Neural cell (in vitro differentiated cells): ENCODE measurements around the gene CLSTN2. TPM values are rescaled to one million over a fixed set of nuclear protein-coding genes. Genes with fewer than 3 reads are reported as not detected.

Source experiments
- H2AFZ ChIP-seq: fragments of 200-600, 300-800 bp; sonication (generic), shearing (Covaris generic); 2 replicates; pipeline ENCODE4 v1.6.0; 2014; ENCODE audit warnings: low read depth, mild to moderate bottlenecking, antibody characterized with exemption, low read length, moderate library complexity
- H3F3A ChIP-seq: fragments of 200-600 bp; shearing (Covaris generic); 2 replicates; pipeline ENCODE4 v1.6.1; 2016; ENCODE audit warnings: mild to moderate bottlenecking, moderate library complexity, mixed read lengths, antibody characterized with exemption, low read length; ENCODE audit not compliant: insufficient read depth, poor library complexity, severe bottlenecking
- H3K27ac ChIP-seq: fragments of 200-600, 300-800 bp; sonication (generic), shearing (Covaris generic); 2 replicates; pipeline ENCODE4 v1.5.1; 2014; ENCODE audit warnings: mild to moderate bottlenecking, low read length, moderate library complexity
- H3K27me3 ChIP-seq: fragments of 300-800, 200-600 bp; sonication (generic), shearing (Covaris generic); 2 replicates; pipeline ENCODE4 v1.6.0; 2014; ENCODE audit warnings: mild to moderate bottlenecking, low read depth, low read length, moderate library complexity; ENCODE audit not compliant: insufficient read depth
- H3K36me3 ChIP-seq: fragments of 300-800, 200-600 bp; sonication (generic), shearing (Covaris generic); 2 replicates; pipeline ENCODE4 v1.5.1; 2014; ENCODE audit warnings: mild to moderate bottlenecking, antibody characterized with exemption, low read length, moderate library complexity; ENCODE audit not compliant: insufficient read depth
- H3K4me2 ChIP-seq: fragments of 300-800, 200-600 bp; sonication (generic), shearing (Covaris generic); 2 replicates; pipeline ENCODE4 v1.6.0; 2014; ENCODE audit warnings: mild to moderate bottlenecking, low read length
- H3K4me3 ChIP-seq: fragments of 300-800, 200-600 bp; sonication (generic), shearing (Covaris generic); 2 replicates; pipeline ENCODE4 v1.5.1; 2014; ENCODE audit warnings: mild to moderate bottlenecking, low read length, moderate library complexity
- H3K79me2 ChIP-seq: fragments of 200-600 bp; shearing (Covaris generic); replicated peaks from 2 replicates; pipeline ENCODE4 v1.6.0; 2014; ENCODE audit warnings: mild to moderate bottlenecking, low read length, moderate library complexity; ENCODE audit not compliant: insufficient read depth
- H3K9ac ChIP-seq: fragments of 300-800, 200-600 bp; sonication (generic), shearing (Covaris generic); 2 replicates; pipeline ENCODE4 v1.6.1; 2016; ENCODE audit warnings: mild to moderate bottlenecking, low read length, mixed read lengths
- H3K9me2 ChIP-seq: fragments of 200-600 bp; shearing (Covaris generic); 2 replicates; pipeline ENCODE4 v1.6.1; 2016; ENCODE audit warnings: mild to moderate bottlenecking, low read length, mixed read lengths; ENCODE audit not compliant: insufficient read depth
- H3K9me3 ChIP-seq: fragments of 200-600, 300-800 bp; sonication (generic), shearing (Covaris generic); 2 replicates; pipeline ENCODE4 v1.6.1; 2016; ENCODE audit warnings: mild to moderate bottlenecking, mixed run types, low read length, moderate library complexity, mixed read lengths
- H4K20me1 ChIP-seq: fragments of 200-600 bp; shearing (Covaris generic); 2 replicates; pipeline ENCODE4 v1.6.1; 2016; ENCODE audit warnings: mild to moderate bottlenecking, mixed run types; ENCODE audit not compliant: insufficient read depth
- CTCF ChIP-seq: fragments of 450-650 bp; IDR thresholded peaks from 2 replicates; pipeline ENCODE4 v1.5.1; 2014; ENCODE audit warnings: antibody characterized with exemption, mild to moderate bottlenecking, moderate library complexity; ENCODE audit not compliant: poor library complexity, severe bottlenecking
- EP300 ChIP-seq: fragments of 450-650 bp; conservative IDR thresholded peaks from 2 replicates; pipeline ENCODE4 v1.6.1; 2014; ENCODE audit warnings: antibody characterized with exemption, mild to moderate bottlenecking, moderate library complexity; ENCODE audit not compliant: poor library complexity, severe bottlenecking
- EZH2 ChIP-seq: fragments of 200-600, 300-800 bp; shearing (Covaris generic), sonication (generic); IDR thresholded peaks from 2 replicates; pipeline ENCODE4 v1.6.1; 2014; ENCODE audit warnings: antibody characterized with exemption, low read length, borderline replicate concordance, mild to moderate bottlenecking; ENCODE audit not compliant: insufficient read depth, poor library complexity, severe bottlenecking
- MXI1 ChIP-seq: fragments of 450-650 bp; conservative IDR thresholded peaks from 2 replicates; pipeline ENCODE4 v1.6.1; 2014; ENCODE audit warnings: antibody characterized with exemption, mild to moderate bottlenecking; ENCODE audit not compliant: poor library complexity, severe bottlenecking
- POLR2AphosphoS5 ChIP-seq: IDR thresholded peaks from 2 replicates; pipeline ENCODE4 v1.6.1; 2012
- RAD21 ChIP-seq: fragments of 450-650 bp; conservative IDR thresholded peaks from 2 replicates; pipeline ENCODE4 v1.6.1; 2014; ENCODE audit warnings: antibody characterized with exemption, mild to moderate bottlenecking, moderate library complexity
- REST ChIP-seq: IDR thresholded peaks from 2 replicates; pipeline ENCODE4 v1.6.1; 2012; ENCODE audit warnings: borderline replicate concordance
- SMC3 ChIP-seq: fragments of 450-650 bp; conservative IDR thresholded peaks from 2 replicates; pipeline ENCODE4 v1.6.1; 2014; ENCODE audit warnings: antibody characterized with exemption, mild to moderate bottlenecking, moderate library complexity; ENCODE audit not compliant: poor library complexity
- TAF1 ChIP-seq: IDR thresholded peaks from 2 replicates; pipeline ENCODE4 v1.6.1; 2012; ENCODE audit warnings: low read depth
- polyA minus RNA-seq: library from RNA; depleted of rRNA, polyadenylated mRNA; stranded (reverse); fragments of >200 nt; gene quantifications from 2 replicates; pipeline ENCODE4 v1.2.3, GENCODE V29; 2014
- polyA plus RNA-seq: library from polyadenylated mRNA; depleted of rRNA; stranded (reverse); fragments of >200 nt; gene quantifications from 2 replicates; pipeline ENCODE4 v1.2.3, GENCODE V29; 2014

CLSTN2 gene
- polyA plus RNA-seq (10.7 and 12.3 TPM in 2 replicates), polyA minus RNA-seq (64.5 and 86.5 TPM in 2 replicates)

DNA sequence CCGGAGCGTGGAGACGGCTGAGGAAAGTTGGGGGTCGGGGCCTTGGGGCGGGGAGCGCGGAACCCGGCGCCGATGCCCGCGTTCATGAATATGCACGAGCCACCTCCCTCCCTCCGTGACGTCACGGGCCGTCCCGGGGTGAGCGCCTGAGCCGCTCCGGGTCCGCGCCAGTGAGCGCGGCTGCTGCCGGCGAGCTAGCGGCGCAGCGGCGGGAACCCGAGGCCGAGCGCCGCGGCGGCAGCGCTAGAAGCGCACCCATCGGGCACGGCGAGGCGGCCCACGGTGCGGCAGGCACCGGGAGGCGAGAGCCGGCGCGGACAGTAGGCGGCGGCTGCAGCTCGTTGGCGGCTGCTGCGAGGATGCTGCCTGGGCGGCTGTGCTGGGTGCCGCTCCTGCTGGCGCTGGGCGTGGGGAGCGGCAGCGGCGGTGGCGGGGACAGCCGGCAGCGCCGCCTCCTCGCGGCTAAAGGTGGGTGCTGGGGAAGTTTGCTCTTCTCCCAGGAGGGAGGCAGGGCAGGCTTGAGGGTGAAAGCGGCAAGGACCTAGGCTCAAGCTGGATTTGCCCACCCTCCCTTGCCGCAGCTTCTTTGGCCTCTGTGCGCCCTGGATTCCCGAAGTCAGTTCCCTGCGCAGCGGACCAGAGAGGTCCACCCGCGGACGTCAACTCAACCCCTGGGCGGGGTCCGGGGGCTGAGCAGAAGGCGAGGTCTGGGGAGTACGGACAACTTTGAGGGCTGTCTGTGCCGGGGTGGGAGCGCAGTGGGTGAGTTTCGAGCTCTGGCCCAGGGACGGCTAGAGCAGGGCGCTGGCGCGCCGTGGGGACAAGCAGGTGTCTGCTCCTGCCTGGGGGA, at the start of gene CLSTN2:
CLSTN2 (plus strand) TSS at position 170 of the 850 bp plus-strand sequence.
- Histone ChIP-seq H3K9me2 (no peaks in the 10 kb centered on the region), H3K27ac (peak within 1 kb of the TSS; percentile 44), H3K36me3 (no peaks in the 10 kb centered on the region), H4K20me1 (no peaks in the 10 kb centered on the region), H2AFZ (peak within 1 kb of the TSS; percentile 29), H3K9me3 (no peaks in the 10 kb centered on the region), H3K79me2 (peaks cover 3% of the 10 kb centered on the region), H3K27me3 (peaks cover 16% of the 10 kb centered on the region), H3K4me2 (peak within 1 kb of the TSS; percentile 61), H3F3A (no peaks in the 10 kb centered on the region), H3K4me3 (peak within 1 kb of the TSS; percentile 86), H3K9ac (peak within 1 kb of the TSS; percentile 67)
- peak; percentile 20 for TF ChIP-seq EP300
- peak; percentile 58 for TF ChIP-seq SMC3
- peak; percentile 67 for TF ChIP-seq MXI1
- TF ChIP-seq RAD21: peak; percentile 53
- no peak for TF ChIP-seq REST
- peak; percentile 39 for TF ChIP-seq TAF1
- TF ChIP-seq EZH2: no peak
- TF ChIP-seq CTCF: peak; percentile 47
- TF ChIP-seq POLR2AphosphoS5: peak; percentile 10

DNA sequence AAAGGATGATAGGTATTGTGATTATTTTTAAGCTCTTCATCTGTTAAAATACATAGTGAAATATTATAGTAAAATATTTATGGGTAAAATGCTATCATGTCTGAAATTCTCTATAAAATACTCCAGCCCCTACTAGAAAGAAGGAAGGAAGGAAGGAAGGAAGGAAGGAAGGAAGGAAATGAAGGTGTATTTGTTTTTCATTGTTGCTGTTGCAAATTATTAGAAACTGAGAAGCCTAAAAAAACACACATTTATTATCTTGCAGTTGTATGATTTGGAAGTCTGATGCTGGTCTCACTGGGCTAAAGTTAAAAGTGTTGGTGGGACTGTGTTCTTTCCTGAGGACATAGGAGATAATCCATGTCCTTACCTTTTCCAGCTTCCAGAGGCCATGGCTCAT, 47.6 kb upstream of the CLSTN2 start:
- Histone ChIP-seq H3K9me3 (no peaks in the 10 kb centered on the region), H3K4me2 (no peak overlapping the region), H2AFZ (no peak overlapping the region), H3K36me3 (no peaks in the 10 kb centered on the region), H3K27me3 (no peaks in the 10 kb centered on the region), H3K9ac (no peak overlapping the region), H3K79me2 (no peaks in the 10 kb centered on the region), H4K20me1 (no peaks in the 10 kb centered on the region), H3F3A (no peaks in the 10 kb centered on the region), H3K4me3 (no peak overlapping the region), H3K9me2 (no peaks in the 10 kb centered on the region), H3K27ac (no peak overlapping the region)
- TF ChIP-seq EZH2 (no peak), POLR2AphosphoS5 (no peak), SMC3 (no peak), RAD21 (no peak), TAF1 (no peak)
